ENCODE results near the gene NYAP2. TPM values are rescaled to one million over a fixed set of nuclear protein-coding genes. Genes with fewer than 3 reads are reported as not detected.
A peak's percentile ranks its signal among the peaks of the same experiment; 100 is the strongest.

The NYAP2 gene
- total and polyA plus RNA-seq, 8 donors: 0.03 to 0.31 (median 0.07) TPM; not detected in 1

GRCh38 chr2:225536036-225536435 lies 136.5 kb downstream of the NYAP2 start:
- no peak overlapping the region for H3K27ac ChIP-seq
- H3K4me1 ChIP-seq: no peaks in the 10 kb centered on the region
- ATAC-seq: no peak
- no peak for FAIRE-seq
- no peaks in the 10 kb centered on the region for H3K27me3 ChIP-seq
- H3K4me3 ChIP-seq: no peak overlapping the region
- DNase-seq: no peak
- intact Hi-C loops (cut with DNase I): no loop called here
- no peaks in the 10 kb centered on the region for H3K36me3 ChIP-seq
- WGBS, 2 donors: 91 to 94% methylated on average over 2 of the region's 2 CpGs
- H3K9me3 ChIP-seq: no peaks in the 10 kb centered on the region
- TF ChIP-seq CTCF (IDR thresholded peaks at IDR 0.05): no peak

- Histone ChIP-seq H3K9me3 (no peaks in the 10 kb centered on the region), H3K4me1 (peaks cover 0 to 8% (median 0%) of the 10 kb centered on the region in 3 donors), H3K4me3 (no peak overlapping the region), H3K27ac (no peak overlapping the region), H3K27me3 (no peaks in the 10 kb centered on the region), H3K36me3 (no peaks in the 10 kb centered on the region)
- ATAC-seq: peak; percentile 56 to 96 (median 76)
- TF ChIP-seq CTCF (IDR thresholded peaks at IDR 0.05): no peak
- intact Hi-C loops (cut with DNase I): no loop called here
- 13 to 18% methylated on average over 2 of the region's 2 CpGs for WGBS, 2 donors
- FAIRE-seq: no peak
- peak in 1 of 6 donors; percentile 36 for DNase-seq
Measured at GRCh38 chr2:225543626-225544025, 144.1 kb downstream of the NYAP2 start.

- ATAC-seq: no peak
- Histone ChIP-seq H3K4me3 (no peak overlapping the region), H3K36me3 (no peaks in the 10 kb centered on the region), H3K4me1 (no peaks in the 10 kb centered on the region), H3K9me3 (no peaks in the 10 kb centered on the region), H3K27me3 (no peaks in the 10 kb centered on the region), H3K27ac (no peak overlapping the region)
- intact Hi-C loops (cut with DNase I): no loop called here
- no peak for TF ChIP-seq CTCF (IDR thresholded peaks at IDR 0.05)
- no peak for FAIRE-seq
- DNase-seq: no peak
Measured at GRCh38 chr2:225556461-225556860, 157.0 kb downstream of the NYAP2 start.

GRCh38 chr2:225558399-225559071 lies 159.0 kb downstream of the NYAP2 start:
- TF ChIP-seq CTCF (IDR thresholded peaks at IDR 0.05): no peak
- WGBS, 2 donors: 83 to 84% methylated on average over 6 of the region's 6 CpGs
- Histone ChIP-seq H3K27me3 (no peaks in the 10 kb centered on the region), H3K9me3 (no peaks in the 10 kb centered on the region), H3K36me3 (no peaks in the 10 kb centered on the region), H3K4me3 (no peak overlapping the region), H3K4me1 (no peaks in the 10 kb centered on the region), H3K27ac (no peak overlapping the region)
- FAIRE-seq (no peak), ATAC-seq (no peak), DNase-seq (no peak)
- intact Hi-C loops (cut with DNase I): no loop called here

- H3K4me1 ChIP-seq: no peaks in the 10 kb centered on the region
- WGBS, 2 donors: 86 to 87% methylated on average over 1 of the region's 1 CpG
Measured at GRCh38 chr2:225559072-225559415, 159.5 kb downstream of the NYAP2 start.

More at GRCh38 chr2:225559072-225559415, 159.5 kb downstream of the NYAP2 start:
- Histone ChIP-seq H3K4me3 (no peak overlapping the region), H3K27me3 (no peaks in the 10 kb centered on the region), H3K27ac (no peak overlapping the region), H3K9me3 (no peaks in the 10 kb centered on the region), H3K36me3 (no peaks in the 10 kb centered on the region)
- DNase-seq (no peak), FAIRE-seq (no peak), ATAC-seq (no peak)
- intact Hi-C loops (cut with DNase I): no loop called here
- no peak for TF ChIP-seq CTCF (IDR thresholded peaks at IDR 0.05)

Data from pancreas (tissue), 10 donors.